GM18909 (cell line): ENCODE results near the gene ASIC2.

Experiments used
- ATAC-seq: cut with Tn5 transposase; IDR thresholded peaks from one replicate; pipeline ENCODE4 v1.9.1; 2021; ENCODE audit warnings: mild to moderate bottlenecking; ENCODE audit not compliant: unreplicated experiment, poor library complexity

ASIC2 gene

GRCh38 chr17:33121756-33122155 is 171.3 kb downstream of the ASIC2 start:
- no peak for ATAC-seq

- ATAC-seq = no peak
Measured at GRCh38 chr17:33121272-33121671, 171.8 kb downstream of the ASIC2 start.

GRCh38 chr17:33120103-33120502 is 173.0 kb downstream of the ASIC2 start:
- ATAC-seq = no peak

- no peak for ATAC-seq
Measured at GRCh38 chr17:33118391-33119075, 174.6 kb downstream of the ASIC2 start.

- ATAC-seq = no peak
Measured at GRCh38 chr17:33116021-33116551, 177.0 kb downstream of the ASIC2 start.

- no peak for ATAC-seq
Measured at GRCh38 chr17:33115366-33115765, 177.7 kb downstream of the ASIC2 start.

- no peak for ATAC-seq
Measured at GRCh38 chr17:33113991-33114370, 179.1 kb downstream of the ASIC2 start.

GRCh38 chr17:33113276-33113990 is 179.7 kb downstream of the ASIC2 start:
- ATAC-seq = no peak

- no peak for ATAC-seq
Measured at GRCh38 chr17:33112763-33113162, 180.3 kb downstream of the ASIC2 start.

- no peak for ATAC-seq
Measured at GRCh38 chr17:33109336-33110072, 183.6 kb downstream of the ASIC2 start.

GRCh38 chr17:33106525-33107165 is 186.4 kb downstream of the ASIC2 start:
- no peak for ATAC-seq

- ATAC-seq = no peak
Measured at GRCh38 chr17:33105911-33106310, 187.2 kb downstream of the ASIC2 start.

GRCh38 chr17:33099906-33100305 is 193.2 kb downstream of the ASIC2 start:
- no peak for ATAC-seq

- ATAC-seq = no peak
Measured at GRCh38 chr17:33099252-33099651, 193.8 kb downstream of the ASIC2 start.

- no peak for ATAC-seq
Measured at GRCh38 chr17:33097411-33097810, 195.7 kb downstream of the ASIC2 start.

GRCh38 chr17:33096161-33096560 is 196.9 kb downstream of the ASIC2 start:
- ATAC-seq = no peak

GRCh38 chr17:33091271-33091670 is 201.8 kb downstream of the ASIC2 start:
- ATAC-seq = no peak

- ATAC-seq = no peak
Measured at GRCh38 chr17:33090806-33091205, 202.3 kb downstream of the ASIC2 start.

GRCh38 chr17:33086878-33087277 is 206.2 kb downstream of the ASIC2 start:
- no peak for ATAC-seq

- no peak for ATAC-seq
Measured at GRCh38 chr17:33086041-33086440, 207.1 kb downstream of the ASIC2 start.

- no peak for ATAC-seq
Measured at GRCh38 chr17:33085256-33085655, 207.8 kb downstream of the ASIC2 start.
